Limb (tissue), 2 donors: ENCODE data around the gene PACC1.
"Not testable (repeated sequence)": the region's sequence is repeated elsewhere in the genome, so short reads cannot be mapped to it uniquely, and the experiment has no call there.

Source experiments
- DNase-seq, 2 donors: peaks; one replicate each; pipeline ENCODE4 v3.0.0-alpha.2; 2016; ENCODE audit errors: extremely low spot score in 2 of 2

PACC1 gene

DNA sequence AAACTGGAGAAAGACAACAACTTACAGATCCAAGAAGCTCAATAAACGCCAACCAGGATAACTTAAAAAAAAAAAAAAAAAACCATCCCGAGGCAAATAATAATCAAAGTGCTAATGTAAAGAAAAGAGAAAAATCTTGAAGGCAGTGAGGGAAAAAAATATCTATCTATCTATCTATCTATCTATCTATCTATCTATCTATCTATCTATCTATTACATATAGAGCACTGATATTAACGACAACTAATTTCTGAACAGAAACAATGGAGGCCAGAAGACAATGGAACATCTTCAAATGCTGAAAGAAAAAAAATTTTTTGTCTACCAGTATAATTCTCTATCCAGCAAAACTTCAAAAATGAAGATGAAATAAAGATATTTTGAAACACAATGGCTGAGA, 18.0 kb downstream of the PACC1 start:
- DNase-seq = no peak

DNA sequence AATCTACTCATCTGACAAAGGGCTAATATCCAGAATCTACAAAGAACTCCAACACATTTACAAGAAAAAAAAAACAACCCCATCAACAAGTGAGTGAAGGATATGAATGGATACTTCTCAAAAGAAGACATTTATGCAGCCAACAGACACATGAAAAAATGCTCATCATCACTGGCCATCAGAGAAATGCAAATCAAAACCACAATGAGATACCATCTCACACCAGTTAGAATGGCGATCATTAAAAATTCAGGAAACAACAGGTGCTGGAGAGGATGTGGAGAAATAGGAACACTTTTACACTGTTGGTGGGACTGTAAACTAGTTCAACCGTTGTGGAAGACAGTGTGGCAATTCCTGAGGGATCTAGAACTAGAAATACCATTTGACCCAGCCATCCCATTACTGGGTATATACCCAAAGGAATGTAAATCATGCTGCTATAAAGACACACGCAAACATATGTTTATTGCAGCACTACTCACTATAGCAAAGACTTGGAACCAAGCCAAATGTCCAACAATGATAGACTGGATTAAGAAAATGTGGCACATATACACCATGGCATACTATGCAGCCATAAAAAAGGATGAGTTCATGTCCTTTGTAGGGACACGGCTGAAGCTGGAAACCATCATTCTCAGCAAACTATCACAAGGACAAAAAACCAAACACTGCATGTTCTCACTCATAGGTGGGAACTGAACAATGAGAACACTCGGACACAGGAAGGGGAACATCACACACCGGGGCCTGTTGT, 18.8 kb downstream of the PACC1 start:
- DNase-seq = not testable (repeated sequence)

DNA sequence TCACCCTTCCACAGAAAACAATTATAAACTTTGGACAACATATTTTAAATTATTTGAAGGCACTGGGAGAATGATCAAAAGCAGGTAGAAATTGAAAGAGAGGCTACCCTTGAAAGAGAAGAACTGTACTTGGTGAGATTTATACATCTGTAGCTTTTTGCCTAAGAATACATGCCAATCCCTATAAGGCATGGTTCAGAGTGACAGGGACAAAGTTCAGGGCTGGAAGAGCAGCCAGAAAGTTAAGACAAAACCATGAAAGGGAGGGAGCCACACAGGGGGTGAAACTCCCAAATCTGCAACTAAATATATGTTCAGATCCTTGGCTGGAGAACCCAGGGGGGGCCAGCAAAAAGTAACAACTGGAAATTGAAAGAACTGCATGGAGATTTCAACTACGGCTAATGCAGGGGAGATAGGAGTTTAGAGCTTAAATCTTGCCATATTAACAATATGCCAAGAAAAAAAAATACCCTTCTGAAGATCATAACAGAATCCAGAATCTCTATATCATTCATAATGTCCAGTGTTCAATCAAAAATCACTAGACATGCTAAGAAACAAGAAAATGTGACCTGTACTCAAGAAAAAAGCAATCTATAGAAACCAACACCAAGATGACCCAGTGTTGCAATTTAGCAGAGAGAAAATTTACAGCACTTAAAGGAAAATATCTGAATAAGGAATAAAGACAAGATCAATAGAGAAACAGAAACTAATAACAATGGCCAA, 25.5 kb downstream of the PACC1 start:
- DNase-seq = no peak

DNA sequence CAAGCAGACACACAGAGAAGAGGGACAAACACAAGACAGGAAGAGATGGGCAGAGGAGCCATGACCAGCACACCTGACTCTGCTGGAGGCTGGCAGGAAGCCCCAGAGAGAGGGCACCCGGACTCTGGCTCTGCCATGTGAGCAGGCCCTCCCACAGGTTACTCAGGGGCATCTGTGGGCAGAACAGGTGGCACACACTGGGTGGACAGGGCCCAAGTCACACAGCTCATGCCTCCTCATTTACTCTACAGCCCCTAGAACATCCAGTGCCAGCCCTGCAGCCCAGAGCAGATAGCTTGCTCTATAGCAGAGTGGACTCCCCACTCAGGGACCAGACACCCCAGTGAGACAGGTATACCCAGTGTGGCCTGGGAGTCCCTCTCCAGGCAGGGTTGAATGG, 28.7 kb downstream of the PACC1 start:
- no peak for DNase-seq

DNA sequence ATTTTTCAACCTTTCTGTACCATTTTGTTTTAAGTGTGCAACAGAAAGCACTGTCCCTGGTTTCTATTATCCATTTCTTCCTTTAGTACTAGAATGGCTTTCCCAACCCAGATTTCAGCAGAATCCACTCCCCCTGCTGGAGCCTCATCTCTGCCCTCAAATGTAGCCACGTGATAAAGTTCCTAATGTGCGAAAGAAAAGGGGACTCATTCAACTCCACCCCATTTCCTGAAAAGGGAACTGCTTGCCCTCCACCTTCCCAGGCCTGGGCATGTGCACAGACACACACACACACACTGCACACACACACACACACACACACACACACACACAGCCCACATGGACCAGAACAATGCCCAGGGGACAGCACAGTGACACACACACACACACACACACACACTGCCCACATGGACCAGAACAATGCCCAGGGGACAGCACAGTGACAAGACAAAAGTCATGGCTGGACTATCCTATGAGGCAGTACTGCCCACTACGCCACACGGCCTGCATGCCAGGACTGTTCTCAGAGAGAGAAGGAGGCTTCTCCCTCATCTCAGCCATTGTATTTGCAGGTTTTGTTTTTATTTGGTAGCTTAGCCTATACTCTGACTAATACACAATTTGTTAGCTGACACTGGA, 33.2 kb downstream of the PACC1 start:
- no peak for DNase-seq

DNA sequence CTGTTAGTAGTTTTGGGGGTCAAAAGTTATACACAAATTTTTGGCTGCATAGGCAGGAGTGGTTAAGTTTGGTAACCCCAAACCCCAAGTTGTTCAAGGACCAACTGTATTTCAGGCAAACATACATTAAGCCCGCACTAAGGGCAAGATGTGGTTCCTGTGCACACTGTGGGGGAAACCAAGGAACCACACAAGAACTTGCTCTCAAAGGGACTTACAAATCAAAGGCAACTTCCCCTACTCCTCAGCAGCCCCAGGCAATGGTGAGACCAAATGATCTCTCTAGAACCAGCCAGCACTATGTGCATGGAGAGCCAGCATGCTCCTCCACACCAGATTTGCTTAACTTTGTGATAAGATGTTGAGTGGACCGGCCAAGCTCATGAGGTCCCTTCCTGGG, 35.3 kb downstream of the PACC1 start:
- DNase-seq = no peak

DNA sequence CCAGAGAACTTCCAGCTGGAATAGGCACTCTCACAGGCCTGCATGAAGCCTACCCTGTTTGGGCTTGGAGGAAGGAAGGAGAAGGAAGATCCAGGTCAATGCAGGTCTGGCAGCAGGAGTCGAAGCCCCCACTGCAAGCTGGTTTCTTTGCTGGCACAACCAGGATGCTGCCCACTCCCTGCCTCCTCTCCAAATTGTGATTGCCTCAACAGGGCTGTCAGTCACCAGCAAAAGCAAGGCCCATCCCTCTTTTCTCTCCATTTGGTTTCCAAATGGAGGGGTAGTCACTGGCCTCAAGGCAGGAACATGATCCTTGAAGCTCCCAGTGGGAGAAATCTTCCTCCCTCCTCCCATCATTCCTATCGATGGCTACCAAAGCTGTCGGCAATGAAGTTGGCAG, 37.0 kb downstream of the PACC1 start:
- DNase-seq = no peak

DNA sequence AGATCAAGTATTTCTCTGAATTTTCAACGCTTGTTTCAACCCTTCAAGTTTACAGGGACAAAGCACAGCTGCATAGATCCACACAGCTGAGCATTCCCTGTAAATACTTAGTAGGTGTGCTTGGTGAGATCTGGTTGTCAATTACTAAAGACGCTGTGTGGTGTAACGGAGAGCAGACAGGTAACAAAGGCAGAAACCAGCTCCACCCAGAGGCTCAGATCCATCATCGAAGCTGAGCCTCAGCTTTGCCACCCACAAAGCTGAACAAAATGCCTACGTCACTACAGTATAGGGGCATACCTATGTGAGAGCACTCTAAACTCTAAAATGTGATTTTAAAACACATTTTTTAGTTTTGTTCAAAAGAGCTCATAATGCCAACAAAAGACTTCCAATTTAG, 38.7 kb downstream of the PACC1 start:
- DNase-seq = no peak

DNA sequence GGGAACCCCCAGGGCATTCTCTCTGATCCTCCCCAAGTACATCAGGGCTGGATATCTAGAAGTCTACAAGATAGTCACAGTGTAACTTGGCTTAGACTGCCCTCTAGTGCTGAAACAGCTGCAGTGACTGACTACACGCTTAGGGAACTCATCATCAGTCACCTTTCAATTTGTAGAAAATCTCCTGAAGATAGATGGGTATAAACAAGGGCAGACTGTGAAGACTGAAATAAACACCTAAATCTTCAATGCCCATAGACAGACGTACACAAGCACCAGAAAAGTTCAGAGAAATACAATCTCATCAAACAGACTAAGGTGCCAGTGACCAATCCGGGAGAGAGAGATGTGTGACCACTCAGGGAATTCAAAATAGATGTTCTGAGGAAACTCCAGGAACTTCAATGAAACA, 46.6 kb downstream of the PACC1 start:
- DNase-seq = peak in 1 of 2 donors; percentile 28

DNA sequence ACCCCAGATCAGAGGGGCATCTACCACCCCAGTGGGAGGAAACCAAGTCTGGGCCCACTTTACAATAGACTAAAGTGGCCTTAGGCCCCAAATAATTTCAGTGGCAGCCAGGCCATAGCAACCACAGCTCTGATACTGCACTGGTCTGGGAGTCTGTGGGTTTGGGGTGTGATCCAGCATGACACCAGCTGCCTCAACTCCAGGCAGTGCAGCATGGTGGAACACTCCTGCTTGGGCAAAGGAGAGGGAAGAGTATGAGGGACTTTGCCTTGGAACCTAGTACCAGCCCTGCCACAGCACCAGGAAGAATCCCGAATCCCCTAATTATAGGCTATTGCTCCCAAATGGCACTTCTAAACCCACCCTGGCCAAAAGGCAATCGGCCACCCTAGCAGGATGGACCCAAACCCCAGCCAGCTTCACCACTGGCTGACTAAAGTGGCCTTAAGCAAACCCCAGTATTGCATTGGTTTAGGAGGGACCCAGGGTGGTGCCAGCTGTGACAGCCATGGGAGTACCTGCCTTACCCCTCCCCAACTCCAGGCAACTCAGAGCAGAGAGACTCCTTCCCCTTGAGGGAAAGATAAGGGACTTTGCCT, 47.1 kb downstream of the PACC1 start:
- peak in 1 of 2 donors; percentile 36 for DNase-seq

DNA sequence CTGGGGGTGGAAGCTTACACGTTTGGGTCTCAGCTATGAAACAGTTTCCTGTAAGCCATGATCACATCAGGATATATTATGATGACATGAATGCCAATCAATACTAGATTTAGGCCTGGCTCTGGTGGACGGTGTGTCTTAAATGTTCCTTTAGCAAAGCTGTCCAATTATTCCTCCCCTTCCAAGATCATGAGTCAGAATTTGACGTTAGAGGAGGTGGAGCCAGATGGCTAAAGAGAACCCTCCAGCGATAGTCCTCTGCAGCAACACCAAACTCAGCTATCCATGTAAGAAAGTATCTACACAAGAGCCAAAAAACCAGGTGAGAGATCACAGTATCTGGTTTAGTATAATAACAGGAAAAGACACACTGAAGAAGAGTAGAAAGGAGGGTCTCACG, 47.8 kb downstream of the PACC1 start:
- no peak for DNase-seq

DNA sequence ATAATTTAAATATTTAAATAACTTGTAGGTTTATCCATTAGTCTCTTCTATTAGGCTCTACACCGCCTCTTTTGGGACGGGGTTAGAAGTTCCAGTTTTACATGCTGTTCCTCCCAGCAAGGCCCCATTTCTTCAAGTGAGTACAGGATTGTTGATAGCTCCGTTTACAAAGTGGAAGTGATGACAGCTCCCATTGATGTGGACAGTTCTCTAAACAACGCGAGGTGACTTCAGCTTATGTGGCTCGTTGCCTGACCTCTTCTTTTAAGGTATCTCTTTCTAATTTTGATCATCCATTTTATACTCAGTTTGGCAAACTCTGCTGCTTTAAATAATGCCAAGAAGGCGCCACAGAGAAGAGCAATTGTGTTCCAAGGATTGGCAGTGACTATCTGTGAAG, 49.7 kb downstream of the PACC1 start:
- no peak for DNase-seq

DNA sequence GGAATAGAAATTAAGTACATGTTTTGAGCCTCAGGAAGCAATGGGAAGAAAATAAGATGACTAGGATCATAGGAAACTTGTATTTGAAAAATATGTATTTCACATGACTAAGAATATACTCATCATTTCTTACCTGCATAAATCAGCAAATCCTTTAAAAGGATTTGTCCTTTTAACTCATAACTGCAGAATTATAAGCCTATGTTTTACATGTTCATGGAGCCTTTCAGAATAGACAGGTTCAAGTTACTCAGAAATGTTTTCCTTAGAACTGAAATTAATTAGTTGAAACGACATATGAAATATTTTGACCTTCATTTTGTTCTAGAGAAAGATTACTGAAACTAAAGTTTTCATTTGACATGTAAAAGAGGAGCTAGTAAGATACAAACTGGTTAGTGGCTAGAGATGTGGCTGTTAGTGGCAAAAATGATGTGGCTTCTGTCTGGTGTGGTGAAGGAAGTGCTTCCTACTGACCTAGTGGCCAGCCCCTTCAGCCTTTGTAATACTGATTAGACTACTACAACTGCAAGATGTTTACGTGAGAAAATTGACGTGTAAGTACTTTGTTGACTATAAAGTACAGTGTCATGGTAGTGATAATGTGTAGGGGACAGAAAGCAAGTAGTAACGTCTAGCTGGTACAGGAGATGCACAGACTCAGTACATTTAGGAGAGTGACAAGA, 54.7 kb downstream of the PACC1 start:
- DNase-seq = no peak

DNA sequence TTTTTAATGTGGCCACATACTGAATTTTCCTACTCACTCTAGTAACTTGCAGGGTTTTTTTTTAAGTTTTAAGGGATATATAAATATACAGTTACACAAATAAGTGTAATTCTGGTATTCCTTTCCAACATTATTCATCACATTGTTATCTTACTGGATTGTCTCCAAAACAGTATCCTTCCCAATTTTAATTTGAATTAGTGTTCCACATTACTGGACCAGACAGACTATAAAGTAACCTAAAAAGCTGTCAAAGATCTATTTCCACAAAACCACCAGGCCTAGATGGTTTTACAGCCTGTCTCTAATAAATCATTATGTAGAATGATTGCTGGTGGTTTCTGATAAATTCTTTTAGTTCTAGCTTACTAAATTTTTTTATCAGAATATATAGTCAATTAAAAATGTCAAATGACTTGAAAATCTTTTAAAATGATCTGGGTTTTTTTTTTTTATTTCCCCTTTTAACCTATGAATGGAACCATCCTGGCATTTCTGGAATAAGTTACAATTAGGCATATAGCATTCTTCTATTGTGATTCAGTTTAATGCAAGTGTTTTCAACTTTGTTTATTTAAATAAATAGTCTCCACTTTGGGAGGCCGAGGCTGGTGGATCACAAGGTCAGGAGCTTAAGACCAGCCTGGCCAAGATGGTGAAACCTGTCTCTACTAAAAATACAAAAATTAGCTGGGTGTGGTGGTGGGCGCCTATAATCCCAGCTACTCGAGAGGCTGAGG, 59.3 kb downstream of the PACC1 start:
- no peak for DNase-seq

DNA sequence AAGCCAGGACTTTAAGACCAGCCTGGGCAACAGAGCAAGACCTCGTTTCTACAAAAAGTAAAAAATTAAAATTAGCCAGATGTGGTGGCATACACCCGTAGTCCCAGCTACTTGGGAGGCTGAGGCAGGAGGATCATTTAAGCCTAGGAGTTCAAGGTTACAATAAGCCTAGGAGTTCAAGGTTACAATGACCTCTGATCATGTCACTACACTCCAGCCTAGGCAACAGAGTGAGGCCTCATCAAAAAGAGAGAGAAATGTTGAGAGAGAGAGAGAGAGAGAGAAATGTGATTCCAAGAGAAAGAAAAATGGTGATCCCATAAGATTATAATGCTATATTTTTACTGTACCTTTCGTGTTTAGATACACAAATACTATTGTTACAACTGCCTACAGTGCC, 60.2 kb downstream of the PACC1 start:
- no peak for DNase-seq

DNA sequence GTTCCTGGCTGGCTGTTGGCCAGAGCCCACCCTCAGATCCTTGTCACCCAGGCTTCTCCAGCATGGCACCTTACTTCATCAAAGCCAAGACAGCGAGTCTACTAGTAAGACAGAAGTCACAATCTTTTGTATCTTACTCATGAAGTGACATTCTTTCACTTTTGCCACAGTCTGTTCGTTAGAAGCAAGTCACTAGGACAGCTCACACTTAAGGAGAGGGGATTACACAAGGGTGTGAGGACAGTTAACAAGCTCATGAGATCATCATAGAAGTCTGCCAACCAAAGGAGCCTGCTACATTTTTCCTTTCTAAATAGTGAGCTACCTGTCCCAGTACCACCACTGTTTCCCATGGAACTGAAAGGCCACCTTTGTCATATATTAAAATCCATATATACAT, 61.5 kb downstream of the PACC1 start:
- DNase-seq = no peak

DNA sequence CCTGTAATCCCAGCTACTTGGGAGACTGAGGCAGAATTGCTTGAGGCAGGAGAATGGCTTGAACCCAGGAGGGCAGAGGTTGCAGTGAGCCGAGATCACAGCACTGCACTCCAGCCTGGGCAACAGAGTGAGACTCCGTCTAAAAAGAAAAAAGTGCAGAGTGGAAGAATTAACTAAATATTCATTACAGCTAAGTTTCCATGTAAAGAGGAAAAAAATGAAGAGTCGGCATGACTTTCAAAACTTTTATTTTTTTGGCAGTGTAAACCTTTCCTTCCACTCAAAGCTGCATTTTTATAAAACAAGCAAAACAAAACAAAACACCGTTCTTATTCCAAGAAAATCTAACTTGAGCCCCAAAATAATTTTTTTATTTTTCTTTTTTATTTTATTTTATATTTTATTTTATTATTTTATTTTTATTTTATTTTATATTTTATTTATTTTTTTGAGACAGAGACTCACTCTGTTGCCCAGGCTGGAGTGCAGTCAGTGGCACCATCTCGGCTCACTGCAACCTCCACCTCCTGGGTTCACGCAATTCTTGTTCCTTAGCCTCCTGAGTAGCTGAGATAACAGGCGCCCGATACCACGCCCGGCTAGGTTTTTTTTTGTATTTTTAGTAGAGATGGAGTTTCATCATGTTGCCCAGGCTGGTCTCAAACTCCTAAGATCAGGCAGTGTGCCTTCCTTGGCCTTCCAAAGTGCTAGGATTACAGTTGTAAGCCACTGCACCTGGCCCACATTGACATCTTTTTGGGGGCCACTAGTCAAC, 62.9 kb downstream of the PACC1 start:
- DNase-seq = no peak

DNA sequence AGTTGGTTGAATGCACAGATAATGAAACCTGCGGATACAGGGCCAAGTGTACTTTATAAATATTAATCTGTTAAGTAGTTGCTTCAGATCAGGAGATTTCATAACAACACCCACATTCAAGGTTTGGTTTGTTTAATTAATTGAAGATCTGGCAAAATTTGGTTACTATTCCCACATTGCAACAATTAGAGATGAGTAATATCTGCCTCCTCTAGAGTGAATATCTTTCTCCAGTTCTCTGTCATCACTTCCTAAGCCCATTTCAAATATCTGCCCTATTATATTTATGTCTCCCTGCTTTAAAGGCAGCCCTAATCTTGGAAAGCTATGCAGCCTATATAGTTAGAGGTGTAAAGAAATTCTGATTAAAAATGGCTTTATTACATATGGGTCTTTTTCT, 68.1 kb downstream of the PACC1 start:
- no peak for DNase-seq

DNA sequence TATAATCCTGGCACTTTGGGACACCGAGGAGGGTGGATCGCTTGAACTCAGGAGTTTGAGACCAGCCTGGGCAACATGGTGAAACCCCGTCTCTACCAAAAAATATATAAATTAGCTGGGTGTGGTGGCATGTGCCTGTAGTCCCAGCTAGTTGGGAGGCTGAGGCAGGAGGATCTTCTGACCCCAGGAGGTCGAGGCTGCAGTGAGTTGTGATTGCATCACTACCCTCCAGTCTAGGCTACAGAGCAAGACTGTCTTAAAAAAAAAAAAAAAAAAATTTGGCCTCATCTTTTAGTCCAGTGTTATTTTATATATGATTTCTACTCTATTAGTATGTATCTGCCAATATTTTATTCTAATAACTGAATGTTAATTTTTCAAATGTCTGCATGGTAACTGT, 69.8 kb downstream of the PACC1 start:
- DNase-seq = no peak

DNA sequence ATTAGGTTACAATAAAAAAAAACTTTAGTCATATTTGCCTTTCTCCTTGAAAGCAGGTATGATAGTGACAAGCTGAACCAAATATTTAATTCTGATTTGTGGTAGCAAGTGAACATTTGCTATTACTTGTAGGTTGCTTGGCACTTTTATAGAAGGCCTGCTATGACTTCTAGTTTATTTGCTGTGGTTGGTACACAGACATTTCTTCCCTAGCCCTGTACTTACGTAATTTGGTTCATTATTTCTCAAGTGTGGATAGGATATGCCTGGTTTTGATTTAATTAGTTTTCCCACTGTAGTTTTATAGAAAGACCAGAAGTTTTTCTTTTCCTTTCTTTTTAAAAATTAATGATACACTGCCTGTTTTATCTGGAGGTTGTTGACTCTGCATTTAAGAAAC, 73.6 kb downstream of the PACC1 start:
- DNase-seq = no peak
